IPS-NIHi7 (cell line): Measurements from ENCODE around the gene PDGFRB.

Source experiments
- DNase-seq: peaks from one replicate; pipeline ENCODE4 v3.0.0; 2012; ENCODE audit warnings: mixed read lengths; ENCODE audit errors: extremely low spot score

PDGFRB gene

GRCh38 chr5:150163035-150163434 lies 7.4 kb upstream of the PDGFRB start:
- DNase-seq = no peak

GRCh38 chr5:150162142-150162513 lies 6.5 kb upstream of the PDGFRB start:
- no peak for DNase-seq

DNA sequence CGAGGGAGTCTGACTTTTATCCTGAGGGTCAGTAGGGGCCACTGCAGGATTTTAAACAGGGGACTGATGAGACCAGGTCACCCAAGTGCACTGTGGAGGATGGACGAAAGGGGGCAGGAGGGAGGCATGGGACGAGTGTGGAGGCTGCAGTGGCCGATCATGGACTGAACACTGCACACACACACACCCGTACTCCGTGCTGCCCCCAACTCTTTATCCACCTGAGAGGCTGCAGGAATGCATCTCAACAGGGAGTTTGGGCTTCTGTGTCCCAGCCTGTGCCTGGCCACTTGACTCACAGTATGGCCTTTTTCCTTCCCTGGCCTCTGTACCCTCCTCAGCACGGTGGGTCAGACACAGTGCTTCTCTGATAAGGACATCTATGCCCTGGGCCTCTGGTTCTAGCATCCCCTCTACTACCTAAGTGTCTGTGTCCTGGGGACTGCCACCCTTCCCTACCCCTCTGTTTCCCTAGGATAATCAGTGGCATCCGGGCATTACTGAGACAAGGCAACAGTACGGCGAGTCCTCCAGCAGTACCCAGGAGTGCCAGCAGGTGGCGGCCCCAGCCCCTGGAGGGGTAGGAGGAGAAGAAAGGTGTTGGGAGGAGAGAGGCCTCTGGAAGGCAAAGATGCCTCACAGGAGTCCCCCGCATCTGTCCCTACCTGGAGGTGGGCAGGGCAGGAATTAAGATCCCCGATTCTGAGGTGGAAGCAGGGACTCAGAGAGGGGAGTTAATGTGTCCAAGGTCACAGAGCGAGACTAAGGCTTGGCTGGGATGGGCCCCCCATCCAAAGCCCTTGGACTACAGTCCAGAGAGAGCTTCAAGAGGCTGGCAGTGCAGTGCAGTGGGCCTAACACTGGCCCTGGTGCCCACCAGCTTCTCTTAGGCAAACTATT lies 5.8 kb upstream of the PDGFRB start:
- DNase-seq = peak; percentile 89

DNA sequence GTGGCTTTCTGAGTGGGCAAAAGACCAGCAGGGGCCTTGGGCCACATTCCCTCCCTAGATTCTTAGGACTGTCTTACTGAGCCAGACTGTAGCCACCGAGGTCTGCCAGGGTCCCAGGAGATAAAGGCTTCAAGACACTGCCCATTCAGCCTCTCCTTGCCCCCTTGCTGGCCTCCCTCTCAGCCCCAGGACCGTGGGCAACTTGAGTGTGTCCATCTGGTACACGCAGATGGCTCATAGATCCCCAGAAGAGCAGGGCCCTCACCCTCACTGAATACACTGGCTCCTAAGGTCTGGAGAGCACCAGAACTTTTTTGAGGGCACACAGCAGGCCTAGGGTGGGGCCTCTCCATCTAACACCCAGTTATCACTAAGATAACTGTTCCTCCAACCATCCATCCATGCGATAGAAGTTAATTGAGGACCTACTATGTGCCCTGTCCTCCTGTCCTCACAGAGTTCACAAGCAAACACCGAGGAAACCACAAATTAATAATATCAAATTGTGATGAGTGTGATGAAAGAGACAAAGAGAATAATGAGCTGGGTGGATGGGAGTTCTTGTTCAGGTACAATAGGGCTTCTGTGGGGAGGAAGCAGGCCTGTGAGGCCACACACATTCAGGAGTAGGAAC lies 4.9 kb upstream of the PDGFRB start:
- DNase-seq = no peak

DNA sequence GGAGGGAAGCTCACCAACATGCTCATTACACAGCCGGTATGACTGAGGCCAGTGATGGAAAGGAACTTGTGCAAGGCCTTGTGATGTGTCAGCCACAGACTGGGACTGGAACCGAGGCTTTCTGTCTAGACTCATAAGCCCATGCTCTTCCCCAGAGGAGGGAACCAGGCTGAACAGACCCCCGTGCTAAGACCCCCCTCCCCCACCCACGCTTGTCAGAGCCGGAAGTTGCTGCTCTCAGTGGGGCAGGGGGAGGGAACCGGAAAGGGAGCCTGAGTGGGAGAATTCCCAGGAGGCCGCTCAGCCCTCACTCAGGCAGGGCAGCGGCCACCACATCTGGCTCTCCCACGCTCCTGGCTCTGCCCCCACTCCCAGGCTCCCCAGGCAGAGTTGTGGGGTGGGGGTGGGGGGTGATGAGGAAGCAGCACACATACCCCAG lies 4.1 kb upstream of the PDGFRB start:
- no peak for DNase-seq

GRCh38 chr5:150159031-150159430 lies 3.4 kb upstream of the PDGFRB start:
- no peak for DNase-seq

DNA sequence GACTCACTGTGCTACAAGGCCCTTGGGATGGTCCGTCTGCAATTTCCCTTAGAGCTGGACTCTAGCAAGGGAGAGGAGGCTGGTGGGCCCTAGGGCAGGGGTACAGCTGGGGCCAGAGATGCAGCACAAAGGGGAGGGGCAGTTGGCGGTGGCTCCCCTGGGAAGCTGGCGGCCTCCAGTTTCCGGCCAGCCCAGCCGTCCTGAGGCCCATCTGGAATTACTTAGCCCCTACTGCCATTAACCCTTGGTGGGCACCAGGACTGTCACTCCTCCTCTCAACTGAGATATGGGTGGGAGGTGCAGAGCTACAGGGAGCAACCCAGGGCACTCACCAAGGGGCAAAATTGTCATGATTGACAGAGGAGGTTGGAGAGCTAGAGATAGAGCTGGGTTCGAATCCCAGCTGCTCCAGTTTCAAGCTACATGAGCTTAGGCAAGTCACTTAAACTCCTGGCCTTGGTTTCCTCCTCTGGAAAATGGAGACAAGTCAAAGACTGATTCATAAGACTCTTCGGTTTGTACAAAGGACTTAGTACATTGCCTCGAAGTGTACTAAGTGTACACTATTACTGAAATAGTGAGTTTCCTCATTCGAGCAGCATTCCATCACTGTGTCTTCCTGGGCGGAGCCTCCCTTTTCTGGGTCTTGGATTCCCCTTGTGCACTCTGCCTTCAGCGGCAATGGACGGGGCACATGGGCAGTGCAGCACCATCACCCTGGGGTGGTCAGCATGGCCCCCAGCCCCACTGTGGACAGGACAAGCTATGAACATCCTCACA lies 2.7 kb upstream of the PDGFRB start:
- no peak for DNase-seq

GRCh38 chr5:150157168-150157567 lies 1.5 kb upstream of the PDGFRB start:
- DNase-seq = no peak

DNA sequence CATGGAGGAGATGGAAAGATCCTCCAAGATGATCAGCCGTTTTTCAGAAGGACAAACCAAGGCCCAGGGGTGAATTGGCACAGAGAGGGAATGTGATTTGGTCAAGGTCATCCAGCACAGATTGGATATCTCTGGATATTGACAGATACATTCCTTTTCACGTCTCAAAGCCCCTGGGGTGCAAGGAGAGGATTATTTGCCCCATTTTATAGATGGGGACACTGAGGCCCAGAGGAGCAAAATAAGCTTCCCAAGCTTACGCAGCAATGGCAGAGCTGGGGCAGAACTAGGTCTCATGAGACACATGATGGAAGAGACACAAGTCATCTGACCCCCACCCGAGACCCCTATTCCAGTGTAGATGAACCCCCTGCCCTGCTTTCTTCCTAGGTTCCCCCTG lies 895 bp upstream of the PDGFRB start:
- no peak for DNase-seq

DNA sequence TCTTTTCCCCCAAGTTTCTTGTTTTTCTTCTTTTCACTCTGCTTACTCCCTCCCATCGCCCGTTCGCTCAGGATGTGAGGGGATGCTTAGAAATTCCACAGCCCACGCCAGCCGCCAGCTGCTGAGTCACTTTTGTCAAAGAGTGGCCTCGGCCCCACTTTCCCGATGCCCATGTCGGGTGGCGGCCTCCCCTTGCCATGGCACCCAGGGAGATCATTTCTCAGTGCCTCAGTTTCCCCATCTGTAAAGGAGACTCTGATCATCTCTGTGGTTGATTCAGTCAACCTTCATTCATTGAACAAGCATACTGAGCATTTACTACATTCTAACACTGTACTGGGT lies 353 bp upstream of the PDGFRB start:
- DNase-seq = no peak

- DNase-seq = no peak
Measured at GRCh38 chr5:150154618-150155128, 972 bp downstream of the PDGFRB start.

DNA sequence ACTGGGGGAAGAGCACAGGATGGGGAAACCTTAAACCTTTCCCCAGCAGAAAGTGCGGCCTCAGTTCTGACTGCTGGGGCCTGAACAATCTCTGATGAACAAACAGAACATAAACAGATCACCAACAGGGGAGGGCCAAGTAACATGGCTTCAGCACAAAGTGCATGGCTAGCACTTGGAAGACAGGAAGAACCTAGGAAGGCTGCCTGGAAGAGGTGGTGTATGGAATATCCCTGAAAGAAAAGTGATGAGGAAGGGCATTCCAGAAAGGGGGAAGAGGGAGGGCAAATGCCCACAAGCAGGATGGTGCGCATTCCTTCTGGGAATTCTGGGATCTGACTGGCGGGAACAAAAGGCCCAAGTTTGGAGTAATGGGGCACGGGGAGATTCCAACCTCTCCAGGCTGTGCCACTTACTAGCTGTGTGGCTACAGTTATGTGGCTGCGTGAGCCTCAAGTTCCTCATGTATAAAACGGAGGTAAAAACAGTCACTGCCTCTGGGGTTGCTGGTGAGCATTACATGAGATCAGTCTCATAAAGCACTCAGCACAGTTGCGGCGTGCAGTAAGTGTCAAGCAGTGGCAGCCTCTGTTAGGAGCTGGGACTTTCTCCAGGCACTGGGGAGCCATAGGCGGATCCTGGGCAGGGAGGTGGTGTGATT lies 1.6 kb downstream of the PDGFRB start:
- DNase-seq = no peak

GRCh38 chr5:150153483-150153882 lies 2.2 kb downstream of the PDGFRB start:
- no peak for DNase-seq

- no peak for DNase-seq
Measured at GRCh38 chr5:150152636-150153462, 2.8 kb downstream of the PDGFRB start.

DNA sequence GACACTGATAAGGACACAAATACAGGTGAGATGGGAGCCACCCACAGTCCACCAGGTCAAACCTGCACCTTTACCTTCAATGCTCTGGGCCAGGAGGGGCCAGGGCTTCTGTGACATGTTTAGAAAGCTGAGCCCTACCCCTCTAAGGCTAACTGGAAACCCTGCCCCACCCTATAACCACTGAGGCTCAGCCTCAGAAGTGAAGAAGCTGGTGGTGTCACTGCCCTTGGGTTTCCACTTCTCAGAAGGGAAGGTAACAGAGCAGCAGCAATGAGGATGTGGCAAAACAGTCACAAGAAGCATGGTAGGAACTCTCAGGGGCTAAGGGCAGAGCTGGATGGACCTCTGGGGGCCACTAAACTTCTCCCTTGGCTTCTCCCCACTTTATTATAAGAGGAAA lies 6.0 kb downstream of the PDGFRB start:
- no peak for DNase-seq

GRCh38 chr5:150148117-150148927 lies 7.3 kb downstream of the PDGFRB start:
- DNase-seq = no peak

DNA sequence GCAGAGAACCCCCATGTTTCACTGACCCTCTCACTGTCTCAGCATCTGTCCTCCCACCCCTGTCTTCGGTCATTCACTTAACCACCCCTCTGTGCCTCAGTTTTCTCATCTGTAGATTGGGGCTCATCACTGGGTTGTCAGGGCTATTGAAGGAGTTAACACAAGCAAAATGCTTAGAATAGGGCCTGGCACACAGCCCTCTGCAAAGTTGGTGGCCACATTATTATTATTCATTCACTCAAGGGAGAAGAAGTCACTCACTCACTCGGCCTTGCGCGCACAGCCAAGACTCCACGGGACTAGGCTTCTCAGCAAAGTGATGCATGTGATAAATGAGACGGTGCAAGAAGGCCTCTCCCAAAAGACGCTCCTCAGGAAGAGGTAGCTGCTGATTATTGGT lies 8.0 kb downstream of the PDGFRB start:
- no peak for DNase-seq

DNA sequence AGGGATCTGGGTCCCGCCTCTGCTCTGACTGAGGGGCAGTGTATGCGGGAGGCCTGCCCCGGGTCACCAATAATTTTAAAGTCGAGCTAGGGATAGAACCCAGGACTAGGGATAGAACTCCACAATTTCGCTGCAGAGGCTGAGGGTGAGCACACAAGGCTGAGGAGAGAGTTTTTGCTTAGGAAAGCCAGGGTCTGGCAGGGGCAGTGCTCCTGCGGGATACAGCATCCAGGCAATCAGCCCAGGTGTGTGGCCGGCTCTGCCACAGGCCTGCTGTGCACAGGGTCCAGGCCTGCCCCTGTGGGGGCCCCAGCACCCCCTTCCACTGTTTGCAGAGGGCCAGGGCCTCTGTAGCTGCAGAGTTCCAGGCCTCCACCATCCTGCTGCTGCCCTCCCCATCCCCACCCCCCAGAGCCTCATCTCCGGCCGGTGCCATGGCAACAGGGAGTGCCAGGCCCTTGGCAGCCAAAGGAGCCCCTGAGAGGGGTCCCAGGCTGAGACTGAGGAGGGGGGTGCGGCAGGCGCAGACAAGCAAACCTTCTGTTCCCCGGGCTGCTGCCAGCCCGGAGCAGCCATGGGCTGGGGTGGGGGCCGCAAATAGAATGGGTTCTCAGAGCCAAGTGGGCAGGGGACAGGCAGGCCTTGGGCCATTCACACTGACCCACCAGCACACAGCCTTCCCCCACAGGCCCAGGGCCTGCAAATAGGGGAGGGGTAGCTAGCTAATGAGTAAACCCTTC lies 8.6 kb downstream of the PDGFRB start:
- DNase-seq = no peak

GRCh38 chr5:150146235-150146634 lies 9.4 kb downstream of the PDGFRB start:
- no peak for DNase-seq
